ENCODE results near the gene ZNF628.
A peak's percentile ranks its signal among the peaks of the same experiment; 100 is the strongest.

Gene ZNF628

DNA sequence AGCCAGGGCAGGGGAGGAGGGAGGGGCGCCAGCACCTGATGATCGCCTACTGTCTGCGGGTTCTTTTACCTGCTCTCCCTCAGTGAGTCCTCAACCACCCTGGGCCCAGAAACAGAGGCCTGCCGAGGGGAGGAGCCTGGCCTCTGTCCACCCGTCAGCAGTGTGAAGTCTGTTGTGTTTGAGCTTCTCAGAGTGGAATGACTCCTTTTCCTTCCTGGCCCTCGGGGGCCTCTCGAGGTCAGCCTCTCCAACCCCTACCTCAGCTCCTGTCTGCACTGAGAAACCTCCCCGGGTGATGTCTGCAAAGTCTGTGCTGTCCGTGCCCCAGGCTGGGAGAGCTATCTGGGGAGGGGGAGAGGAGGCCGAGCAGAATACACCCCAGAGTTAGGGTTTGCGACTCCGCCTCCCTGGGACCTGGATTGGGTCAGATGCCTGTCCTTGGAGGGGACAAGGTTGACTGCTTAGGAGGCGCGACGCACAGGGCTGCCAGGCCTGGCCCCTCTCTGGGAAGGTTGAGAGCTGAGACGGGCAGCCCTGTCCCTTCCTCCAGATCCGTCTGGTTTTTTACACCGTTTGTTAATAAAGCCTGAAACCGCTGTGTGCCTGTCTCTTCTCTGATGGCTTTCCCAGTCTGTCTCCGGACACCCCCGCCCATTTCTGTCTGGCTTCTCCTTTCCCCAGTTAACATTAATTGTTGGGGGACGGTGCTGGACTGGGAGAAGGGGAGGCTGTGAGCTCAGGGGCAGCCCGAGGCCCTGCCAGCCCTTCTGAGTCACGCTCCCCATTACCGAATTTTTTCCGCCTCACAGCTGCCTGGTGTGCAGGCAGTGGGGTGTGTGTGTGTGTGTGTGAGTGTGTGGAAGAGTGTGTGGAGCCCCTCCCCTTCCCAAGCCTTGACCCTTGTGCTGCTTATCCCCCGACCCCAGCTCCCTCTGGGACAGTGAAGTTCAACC, 10.8 kb downstream of the ZNF628 start:
- H4K20me1 ChIP-seq (ENCODE audit: insufficient read depth, low read length), result no peaks in the 10 kb centered on the region
- H3K79me2 ChIP-seq (ENCODE audit: low read length), result peaks cover 10% of the 10 kb centered on the region; the same call in 1 of the 2 replicates
- peaks cover 14% of the 10 kb centered on the region for H3K4me1 ChIP-seq (ENCODE audit: low read length)
- H3K27me3 ChIP-seq (ENCODE audit: low read depth, low read length), result no peaks in the 10 kb centered on the region
- H3K27ac ChIP-seq (ENCODE audit: low read length), result no peak overlapping the region
- H3K36me3 ChIP-seq (replicated peaks; ENCODE audit: low read depth, low read length), result peaks cover 5% of the 10 kb centered on the region
- no peak overlapping the region for H3K4me3 ChIP-seq (ENCODE audit: low read length)
- no peak overlapping the region for H2AFZ ChIP-seq (ENCODE audit: low read depth, low read length)
- H3K9me3 ChIP-seq (ENCODE audit: insufficient read depth, low read length), result no peaks in the 10 kb centered on the region
- TF ChIP-seq EZH2phosphoT487 (IDR thresholded peaks at IDR 0.05; ENCODE audit: low read depth), result no peak
- TF ChIP-seq, protein P1, sequence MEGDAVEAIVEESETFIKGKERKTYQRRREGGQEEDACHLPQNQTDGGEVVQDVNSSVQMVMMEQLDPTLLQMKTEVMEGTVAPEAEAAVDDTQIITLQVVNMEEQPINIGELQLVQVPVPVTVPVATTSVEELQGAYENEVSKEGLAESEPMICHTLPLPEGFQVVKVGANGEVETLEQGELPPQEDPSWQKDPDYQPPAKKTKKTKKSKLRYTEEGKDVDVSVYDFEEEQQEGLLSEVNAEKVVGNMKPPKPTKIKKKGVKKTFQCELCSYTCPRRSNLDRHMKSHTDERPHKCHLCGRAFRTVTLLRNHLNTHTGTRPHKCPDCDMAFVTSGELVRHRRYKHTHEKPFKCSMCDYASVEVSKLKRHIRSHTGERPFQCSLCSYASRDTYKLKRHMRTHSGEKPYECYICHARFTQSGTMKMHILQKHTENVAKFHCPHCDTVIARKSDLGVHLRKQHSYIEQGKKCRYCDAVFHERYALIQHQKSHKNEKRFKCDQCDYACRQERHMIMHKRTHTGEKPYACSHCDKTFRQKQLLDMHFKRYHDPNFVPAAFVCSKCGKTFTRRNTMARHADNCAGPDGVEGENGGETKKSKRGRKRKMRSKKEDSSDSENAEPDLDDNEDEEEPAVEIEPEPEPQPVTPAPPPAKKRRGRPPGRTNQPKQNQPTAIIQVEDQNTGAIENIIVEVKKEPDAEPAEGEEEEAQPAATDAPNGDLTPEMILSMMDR (IDR thresholded peaks at IDR 0.05; ENCODE audit: low read depth, low read length), result no peak
- H3K4me2 ChIP-seq (ENCODE audit: low read length), result no peak overlapping the region
- H3K9ac ChIP-seq (ENCODE audit: low read length), result no peak overlapping the region

DNA sequence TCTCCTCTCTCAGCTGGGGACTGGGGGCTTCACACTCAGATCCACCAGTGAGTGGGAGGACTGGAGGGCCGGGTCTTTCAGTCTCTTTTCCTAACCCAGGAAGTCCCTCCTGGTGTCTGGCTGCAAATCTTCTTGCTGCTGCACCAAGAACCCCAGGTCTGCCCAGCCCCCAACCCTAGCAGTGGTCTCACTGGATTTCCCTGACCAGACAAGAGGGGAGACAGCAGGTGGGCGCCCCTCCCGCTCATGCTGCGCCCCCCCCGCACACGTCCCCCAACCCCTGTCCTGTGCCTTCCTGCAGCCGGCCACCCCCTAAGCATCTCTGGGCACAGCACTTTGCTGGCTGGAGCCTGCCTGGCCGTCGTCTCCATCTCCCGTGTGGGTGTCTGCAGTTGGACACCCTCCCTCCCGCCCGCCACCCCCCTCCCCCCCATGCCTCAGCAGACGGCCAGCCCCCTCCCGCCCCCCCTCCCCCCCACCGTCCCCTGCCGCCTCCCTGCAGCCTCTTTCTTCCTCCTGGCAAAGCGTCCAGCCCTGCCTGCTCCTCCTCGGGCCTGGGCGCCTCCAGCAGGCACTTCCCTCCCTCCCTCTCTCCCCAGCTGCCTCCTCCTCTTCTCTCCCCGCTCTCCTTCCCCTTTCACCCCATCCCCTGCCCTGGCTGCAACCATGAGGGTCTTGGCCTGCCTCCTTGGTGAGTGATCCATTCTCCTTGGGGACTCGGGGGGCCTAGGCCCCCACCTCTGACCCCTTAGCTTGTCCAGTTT, 11.7 kb downstream of the ZNF628 start, which contains the start of gene SSC5D:
SSC5D (plus strand) TSS at position 513 of the 764 bp plus-strand sequence; CDS start at position 667, 154 bp downstream.
- H3K27ac ChIP-seq (ENCODE audit: low read length), result no peak within 1 kb of the TSS

DNA sequence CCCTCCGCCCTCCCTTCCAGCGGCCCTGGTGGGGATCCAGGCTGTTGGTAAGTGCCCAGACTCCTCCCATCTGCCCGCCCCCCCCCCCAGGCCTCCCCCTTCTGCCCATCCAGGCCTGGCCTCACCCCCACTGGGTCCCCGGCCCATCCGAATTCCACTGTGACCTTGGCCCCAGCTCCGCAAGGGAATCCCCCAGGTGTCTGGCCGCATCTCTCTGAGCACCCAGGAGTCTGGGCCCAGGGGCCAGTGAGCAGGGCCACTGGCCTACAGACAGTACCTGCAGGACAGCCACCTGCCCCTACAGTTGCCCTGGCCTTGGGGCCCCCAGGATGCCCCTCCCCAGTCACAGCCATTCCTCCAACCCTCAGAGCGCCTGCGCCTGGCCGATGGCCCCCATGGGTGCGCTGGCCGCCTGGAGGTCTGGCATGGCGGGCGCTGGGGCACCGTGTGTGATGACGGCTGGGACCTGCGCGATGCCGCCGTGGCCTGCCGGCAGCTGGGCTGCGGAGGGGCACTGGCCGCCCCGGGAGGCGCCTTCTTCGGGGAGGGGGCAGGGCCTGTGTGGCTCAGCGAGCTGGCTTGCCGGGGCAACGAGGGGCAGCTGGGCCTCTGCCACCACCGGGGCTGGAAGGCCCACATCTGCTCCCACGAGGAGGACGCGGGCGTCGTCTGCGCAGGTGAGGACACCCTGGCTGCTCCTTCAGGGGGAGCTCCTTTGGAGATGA, 12.7 kb downstream of the ZNF628 start:
- Histone ChIP-seq H3K9me3 (ENCODE audit: insufficient read depth, low read length) (no peaks in the 10 kb centered on the region), H3K79me2 (ENCODE audit: low read length) (peaks cover 10% of the 10 kb centered on the region; the same call in 1 of the 2 replicates), H3K4me2 (ENCODE audit: low read length) (no peak overlapping the region), H4K20me1 (ENCODE audit: insufficient read depth, low read length) (no peaks in the 10 kb centered on the region), H3K9ac (ENCODE audit: low read length) (no peak overlapping the region), H3K27me3 (ENCODE audit: low read depth, low read length) (no peaks in the 10 kb centered on the region), H3K36me3 (replicated peaks; ENCODE audit: low read depth, low read length) (no peaks in the 10 kb centered on the region), H3K4me3 (ENCODE audit: low read length) (no peak overlapping the region), H2AFZ (ENCODE audit: low read depth, low read length) (no peak overlapping the region), H3K27ac (ENCODE audit: low read length) (no peak overlapping the region), H3K4me1 (ENCODE audit: low read length) (peaks cover 13% of the 10 kb centered on the region)
- TF ChIP-seq, protein P1 (IDR thresholded peaks at IDR 0.05; ENCODE audit: low read depth, low read length), result no peak
- no peak for TF ChIP-seq EZH2phosphoT487 (IDR thresholded peaks at IDR 0.05; ENCODE audit: low read depth)

More for the DNA sequence above, 11.7 kb downstream of the ZNF628 start, which contains the start of gene SSC5D:
- Histone ChIP-seq H3K9ac (ENCODE audit: low read length) (no peak within 1 kb of the TSS; the same call in 1 of the 2 replicates), H3K9me3 (ENCODE audit: insufficient read depth, low read length) (no peaks in the 10 kb centered on the region), H3K79me2 (ENCODE audit: low read length) (peaks cover 10% of the 10 kb centered on the region; the same call in 1 of the 2 replicates), H3K4me3 (ENCODE audit: low read length) (no peak within 1 kb of the TSS), H3K36me3 (replicated peaks; ENCODE audit: low read depth, low read length) (peaks cover under 1% of the 10 kb centered on the region), H3K4me2 (ENCODE audit: low read length) (peak within 1 kb of the TSS; percentile 48), H2AFZ (ENCODE audit: low read depth, low read length) (no peak within 1 kb of the TSS), H3K4me1 (ENCODE audit: low read length) (peaks cover 14% of the 10 kb centered on the region), H4K20me1 (ENCODE audit: insufficient read depth, low read length) (no peaks in the 10 kb centered on the region), H3K27me3 (ENCODE audit: low read depth, low read length) (no peaks in the 10 kb centered on the region)
- TF ChIP-seq EZH2phosphoT487 (IDR thresholded peaks at IDR 0.05; ENCODE audit: low read depth), result no peak
- TF ChIP-seq, protein P1 (IDR thresholded peaks at IDR 0.05; ENCODE audit: low read depth, low read length), result no peak

Data from OCI-LY3 (cell line).